GM12865 (cell line): ENCODE measurements around the gene MKNK2.

Experiments used
- DNase-seq: peaks from one replicate; pipeline ENCODE4 v3.0.0; 2010; ENCODE audit warnings: low read depth
- H3K4me3 ChIP-seq: 2 replicates; pipeline ENCODE4 v1.5.1; 2011; ENCODE audit warnings: mild to moderate bottlenecking, low read depth, low read length, control low read depth
- TF ChIP-seq, protein P1 (sequence below): IDR thresholded peaks from 2 replicates; pipeline ENCODE4 v1.5.1; 2011; ENCODE audit warnings: low read length, control low read depth, low read depth, inconsistent platforms; ENCODE audit not compliant: insufficient read depth; ENCODE audit errors: missing control alignments

The MKNK2 gene

GRCh38 chr19:2084993-2085720, 34.1 kb upstream of the MKNK2 start:
- TF ChIP-seq, protein P1, sequence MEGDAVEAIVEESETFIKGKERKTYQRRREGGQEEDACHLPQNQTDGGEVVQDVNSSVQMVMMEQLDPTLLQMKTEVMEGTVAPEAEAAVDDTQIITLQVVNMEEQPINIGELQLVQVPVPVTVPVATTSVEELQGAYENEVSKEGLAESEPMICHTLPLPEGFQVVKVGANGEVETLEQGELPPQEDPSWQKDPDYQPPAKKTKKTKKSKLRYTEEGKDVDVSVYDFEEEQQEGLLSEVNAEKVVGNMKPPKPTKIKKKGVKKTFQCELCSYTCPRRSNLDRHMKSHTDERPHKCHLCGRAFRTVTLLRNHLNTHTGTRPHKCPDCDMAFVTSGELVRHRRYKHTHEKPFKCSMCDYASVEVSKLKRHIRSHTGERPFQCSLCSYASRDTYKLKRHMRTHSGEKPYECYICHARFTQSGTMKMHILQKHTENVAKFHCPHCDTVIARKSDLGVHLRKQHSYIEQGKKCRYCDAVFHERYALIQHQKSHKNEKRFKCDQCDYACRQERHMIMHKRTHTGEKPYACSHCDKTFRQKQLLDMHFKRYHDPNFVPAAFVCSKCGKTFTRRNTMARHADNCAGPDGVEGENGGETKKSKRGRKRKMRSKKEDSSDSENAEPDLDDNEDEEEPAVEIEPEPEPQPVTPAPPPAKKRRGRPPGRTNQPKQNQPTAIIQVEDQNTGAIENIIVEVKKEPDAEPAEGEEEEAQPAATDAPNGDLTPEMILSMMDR: no peak
- peak overlapping the region; percentile 97 for H3K4me3 ChIP-seq
- peak; percentile 99 for DNase-seq

DNA sequence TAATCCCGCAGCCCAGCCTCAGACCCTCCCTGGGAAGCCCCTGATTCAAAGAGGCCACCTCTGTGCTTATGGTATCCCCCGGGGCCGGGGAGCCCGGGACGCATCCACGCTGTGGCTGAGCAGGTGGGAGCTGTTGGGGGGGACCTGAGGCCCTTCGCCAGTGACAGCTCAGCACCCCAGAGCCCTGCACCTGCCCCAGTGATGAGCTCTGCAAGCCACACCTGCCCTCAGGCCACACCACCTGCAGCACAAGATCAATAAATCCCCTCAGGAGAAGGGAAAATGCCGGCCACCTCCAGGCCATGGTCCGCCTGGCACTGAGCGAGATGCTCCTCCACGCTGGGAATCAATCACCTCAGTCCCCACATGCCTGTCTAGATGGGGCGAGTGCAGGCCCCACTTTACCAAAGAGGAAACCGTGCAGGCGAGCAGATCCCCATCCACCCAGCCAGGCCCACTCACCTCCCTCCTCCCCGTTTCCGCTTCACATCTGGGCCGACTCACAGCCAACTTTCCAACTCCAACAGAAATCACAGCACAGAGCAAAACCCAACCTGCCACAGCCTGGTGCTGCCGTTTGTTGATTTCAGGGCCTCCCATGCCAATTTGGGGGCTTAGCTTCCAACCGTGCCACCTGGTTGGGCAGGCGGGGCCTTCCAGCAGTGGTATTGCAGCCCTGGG, 32.3 kb upstream of the MKNK2 start:
- H3K4me3 ChIP-seq: peak overlapping the region; percentile 97
- TF ChIP-seq, protein P1: no peak
- DNase-seq: peak; percentile 83

- TF ChIP-seq, protein P1: no peak
- peak; percentile 74 for DNase-seq
- H3K4me3 ChIP-seq: peak overlapping the region; percentile 97
Observed at GRCh38 chr19:2081873-2082810, 31.1 kb upstream of the MKNK2 start.

DNA sequence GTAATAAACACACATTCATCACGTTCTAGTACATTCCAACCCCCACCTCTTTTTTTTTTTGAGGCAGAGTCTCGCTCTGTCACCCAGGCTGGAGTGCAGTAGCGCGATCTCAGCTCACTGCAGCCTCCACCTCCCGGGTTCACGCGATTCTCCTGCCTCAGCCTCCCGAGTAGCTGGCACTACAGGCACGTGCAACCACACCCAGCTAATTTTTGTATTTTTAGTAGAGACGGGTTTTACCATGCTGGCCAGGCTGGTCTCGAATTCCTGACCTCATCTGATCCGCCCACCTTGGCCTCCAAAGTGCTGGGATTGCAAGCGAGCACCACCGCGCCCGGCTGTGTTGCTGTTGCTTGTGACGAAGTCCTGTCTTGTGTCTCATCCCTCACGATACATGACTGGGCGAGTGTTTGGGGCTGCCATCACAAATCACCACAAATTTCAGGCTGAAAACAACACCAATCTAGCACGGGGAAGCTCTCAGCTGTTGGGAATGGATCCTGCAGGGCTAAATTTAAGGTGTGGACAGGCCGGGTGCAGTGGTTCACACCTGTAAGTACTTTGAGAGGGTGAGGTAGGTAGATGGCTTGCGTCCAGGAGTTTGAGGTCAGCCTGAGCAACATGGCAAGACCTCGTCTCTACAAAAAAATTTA, 29.4 kb upstream of the MKNK2 start:
- no peak for DNase-seq
- TF ChIP-seq, protein P1: no peak
- peak overlapping the region; percentile 97 for H3K4me3 ChIP-seq

DNA sequence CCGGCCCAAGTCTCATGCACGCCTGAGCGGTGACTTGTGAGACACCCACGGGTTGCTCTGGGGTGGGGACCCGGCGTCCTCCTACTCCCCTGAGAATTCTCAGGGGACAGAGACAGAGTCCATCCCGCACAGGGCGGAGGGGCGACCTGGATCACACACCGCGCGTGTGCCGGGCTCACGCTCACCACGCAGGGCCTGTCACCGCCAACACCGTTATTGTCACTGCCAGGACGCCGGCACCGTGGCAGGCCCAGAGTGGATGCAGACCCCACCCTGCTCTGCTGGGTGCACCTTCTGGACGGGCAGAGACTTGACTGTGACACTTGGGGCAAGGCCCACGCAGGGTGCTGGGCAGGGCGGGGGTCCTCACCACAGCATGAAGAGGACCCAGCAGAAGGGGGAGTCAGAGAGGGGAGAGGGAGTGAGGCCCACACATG, 28.8 kb upstream of the MKNK2 start:
- TF ChIP-seq, protein P1: no peak
- H3K4me3 ChIP-seq: peak overlapping the region; percentile 97
- no peak for DNase-seq
